Keratinocyte (primary cell): Measurements from ENCODE around the gene KIR2DL1.
"Not testable (repeated sequence)": the region's sequence is repeated elsewhere in the genome, so short reads cannot be mapped to it uniquely, and the experiment has no call there.

Source experiments
- CTCF ChIP-seq, 3 experiments: IDR thresholded peaks in 1 of 3; conservative IDR thresholded peaks in 1 of 3; optimal IDR thresholded peaks in 1 of 3; 2 replicates in 2 of 3; 3 replicates in 1 of 3; pipeline versions ENCODE3 to v1.5.1; 2011; ENCODE audit warnings: low read length in 3 of 3, mild to moderate bottlenecking in 3 of 3, moderate library complexity in 2 of 3, control low read depth in 1 of 3, inconsistent platforms in 1 of 3; ENCODE audit not compliant: insufficient read depth in 2 of 3; ENCODE audit errors: extremely low read depth in 1 of 3
- EZH2 ChIP-seq: IDR thresholded peaks from one replicate; pipeline ENCODE4 v1.6.1; 2012; ENCODE audit warnings: inconsistent platforms, mild to moderate bottlenecking, low read length, moderate library complexity

GRCh38 chr19:54764219-54764618, 5.4 kb upstream of the KIR2DL1 start:
- not testable (repeated sequence) for TF ChIP-seq EZH2; CTCF (optimal IDR thresholded peaks at IDR 0.05 in 1 of 3, IDR thresholded peaks at IDR 0.05 in 1 of 3, conservative IDR thresholded peaks at IDR 0.05 in 1 of 3; ENCODE audit: extremely low read depth in 1 of 3, insufficient read depth in 2 of 3, low read length in 3 of 3)
